ENCODE results near the gene DLG5. TPM values are rescaled to one million over a fixed set of nuclear protein-coding genes. Genes with fewer than 3 reads are reported as not detected.
A peak's percentile ranks its signal among the peaks of the same experiment; 100 is the strongest.

DLG5 gene
- total and polyA plus RNA-seq, 9 of the 15 experiments (the other 6 are each of a cell fraction or from before 2014, with no cell fraction given): 1.4 to 26.8 (median 11.2) TPM

GRCh38 chr10:77846718-77847311, 79.7 kb downstream of the DLG5 start (continued):
- TF ChIP-seq ZNF592 (IDR thresholded peaks at IDR 0.05): peak; percentile 35; the same call in 1 of the 2 replicates
- TF ChIP-seq ID3 (CRISPR knock-in tag; IDR thresholded peaks at IDR 0.05): no peak
- TF ChIP-seq ID3 (tag; IDR thresholded peaks at IDR 0.05): 0 out of 2 replicates have a peak, but pooled peaks have one; percentile 23
- peak; percentile 55 for TF ChIP-seq L3MBTL2 (IDR thresholded peaks at IDR 0.05)
- TF ChIP-seq NFRKB (IDR thresholded peaks at IDR 0.05; ENCODE audit: low read depth): no peak
- TF ChIP-seq ZBTB43 (CRISPR knock-in tag; IDR thresholded peaks at IDR 0.05): no peak
- peak; percentile 91 for TF ChIP-seq SMC3 (conservative IDR thresholded peaks at IDR 0.05; ENCODE audit: insufficient read depth, low read depth, low read length)
- no peak for TF ChIP-seq ZBED1 (IDR thresholded peaks at IDR 0.05)
- TF ChIP-seq ZFP36 (IDR thresholded peaks at IDR 0.05; ENCODE audit: low read depth, low read length, partially characterized antibody): no peak
- peak; percentile 83 for TF ChIP-seq DEAF1 (CRISPR knock-in tag; IDR thresholded peaks at IDR 0.05)
- no peak for TF ChIP-seq NELFE (IDR thresholded peaks at IDR 0.05; ENCODE audit: insufficient read depth, insufficient read length)
- no peak for TF ChIP-seq BHLHE40 (IDR thresholded peaks at IDR 0.05; ENCODE audit: low read length)
- peak; percentile 22 for TF ChIP-seq TBP (optimal IDR thresholded peaks at IDR 0.05; ENCODE audit: low read depth, low read length)
- TF ChIP-seq NCOA2 (IDR thresholded peaks at IDR 0.05; ENCODE audit: partially characterized antibody in 2 of 2): no peak
- no peak for TF ChIP-seq NUFIP1 (IDR thresholded peaks at IDR 0.05; ENCODE audit: partially characterized antibody)
- peak; percentile 8; the same call in 1 of the 2 replicates for TF ChIP-seq HCFC1 (IDR thresholded peaks at IDR 0.05; ENCODE audit: low read depth, low read length)
- TF ChIP-seq CAMTA2 (CRISPR knock-in tag; conservative IDR thresholded peaks at IDR 0.05): no peak
- TF ChIP-seq RAD21 (CRISPR knock-in tag; conservative IDR thresholded peaks at IDR 0.05 in 1 of 2, IDR thresholded peaks at IDR 0.05 in 1 of 2): peak; percentile 86 to 91
- TF ChIP-seq ZNF408 (CRISPR knock-in tag; IDR thresholded peaks at IDR 0.05; ENCODE audit: low read depth): no peak
- no peak for TF ChIP-seq PML (IDR thresholded peaks at IDR 0.05; ENCODE audit: low read length)
